AG08395 (cell line): ENCODE data around the gene PICK1.

Experiments
- DNase-seq: peaks from one replicate; pipeline ENCODE4 v3.0.0; 2012; ENCODE audit warnings: mixed read lengths, low spot score

Gene PICK1

DNA sequence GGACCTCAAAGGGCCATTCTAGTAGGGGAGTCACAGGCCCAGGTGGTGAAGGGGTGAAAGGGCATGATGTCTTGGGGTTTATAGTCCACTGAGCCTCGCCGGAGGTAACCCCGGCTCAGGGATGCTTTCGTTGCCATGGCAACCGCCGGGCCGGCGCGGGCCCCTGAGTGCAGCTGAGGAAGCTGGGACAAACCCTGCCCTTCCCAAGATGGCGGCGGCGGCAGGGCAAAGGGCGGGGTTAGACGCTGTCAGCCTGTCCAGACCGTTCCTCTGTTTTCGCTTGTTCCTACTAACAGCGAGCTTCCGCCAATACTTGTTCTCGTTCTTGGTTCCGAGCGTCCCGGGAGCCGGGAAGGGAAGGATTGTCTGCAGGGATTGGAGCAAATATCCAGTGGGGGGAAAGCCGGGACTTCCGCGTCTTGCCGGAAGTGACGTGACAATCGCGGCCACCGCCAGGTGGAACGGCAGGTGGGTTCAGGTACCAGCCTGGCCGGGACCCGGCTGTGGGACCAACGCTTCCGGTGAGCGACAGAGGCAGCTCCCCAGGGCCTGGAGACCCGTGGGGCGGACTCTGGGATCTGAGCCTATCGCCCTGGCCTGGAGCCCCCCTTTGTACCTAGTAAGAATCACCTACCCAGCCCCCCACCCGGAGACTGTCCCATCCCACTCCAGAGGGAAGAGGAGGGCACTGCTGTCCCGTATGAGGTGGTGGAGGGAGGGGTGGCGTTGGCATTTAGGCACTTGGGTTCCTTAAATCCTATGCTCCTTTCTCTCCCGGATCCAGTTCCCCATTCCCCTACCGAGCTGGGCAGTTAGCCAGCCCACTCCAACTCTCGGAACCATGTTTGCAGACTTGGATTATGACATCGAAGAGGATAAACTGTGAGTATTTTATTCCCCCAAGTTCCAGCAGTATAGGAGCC is at the start of gene PICK1:
PICK1 (plus strand) TSS at position 436 of the 923 bp plus-strand sequence; CDS start at position 842, 406 bp downstream.
- peak; percentile 96 for DNase-seq

- no peak for DNase-seq
Measured at GRCh38 chr22:38009000-38009806, 48.0 kb upstream of the PICK1 start.

- DNase-seq: no peak
Measured at GRCh38 chr22:38012604-38013072, 44.6 kb upstream of the PICK1 start.

DNA sequence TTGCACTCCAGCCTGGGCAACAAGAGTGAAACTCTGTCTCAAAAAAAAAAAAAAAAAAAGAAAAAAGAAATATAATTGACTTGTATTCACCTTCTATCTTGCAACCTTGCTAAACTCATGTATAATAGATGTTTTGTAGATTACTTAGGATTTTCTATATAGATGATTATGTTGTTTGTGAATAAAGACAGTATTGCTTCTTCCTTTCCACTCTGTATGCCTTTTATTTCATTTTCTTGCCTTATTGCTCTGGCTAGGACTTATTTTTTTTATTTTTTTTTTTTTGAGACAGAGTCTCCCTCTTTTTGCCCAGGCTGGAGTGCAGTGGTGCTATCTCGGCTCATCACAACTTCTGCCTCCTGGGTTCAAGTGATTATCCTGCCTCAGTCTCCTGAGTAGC is 43.1 kb upstream of the PICK1 start:
- no peak for DNase-seq

- DNase-seq: peak; percentile 48
Measured at GRCh38 chr22:38016182-38017151, 40.7 kb upstream of the PICK1 start.

DNA sequence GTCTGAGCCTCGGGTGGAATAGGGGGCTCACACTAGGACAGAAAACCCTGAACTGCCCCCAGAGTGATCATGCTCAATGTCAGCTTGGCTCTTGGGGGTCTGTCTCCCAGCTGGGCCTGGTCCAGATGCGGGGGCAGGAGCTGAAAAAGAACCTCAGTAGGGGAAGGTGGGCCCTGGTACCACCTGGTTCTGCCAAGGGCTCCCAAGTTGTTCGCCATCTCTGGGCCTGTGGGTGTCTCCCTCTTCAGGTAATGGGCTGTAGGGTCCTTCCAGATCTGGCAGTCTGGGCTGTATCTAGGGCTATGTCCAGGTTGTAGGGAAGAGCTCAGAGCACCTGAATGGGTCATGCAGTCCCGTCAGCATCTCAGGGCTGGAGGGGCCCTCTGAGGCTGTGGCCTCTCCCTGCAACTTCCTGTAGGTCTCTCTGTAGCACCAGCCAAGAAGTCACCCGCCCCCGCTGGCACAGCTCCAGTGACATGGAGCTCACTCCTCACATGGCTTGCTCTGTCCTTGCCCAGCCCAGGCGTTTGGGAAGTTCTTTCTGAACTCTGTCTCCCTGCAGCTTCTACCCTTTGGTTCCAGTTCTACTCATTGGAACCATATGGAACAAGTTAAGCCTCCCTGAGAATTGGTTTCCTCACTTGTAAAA is 39.8 kb upstream of the PICK1 start:
- DNase-seq: peak; percentile 62

GRCh38 chr22:38017939-38018885 is 39.0 kb upstream of the PICK1 start:
- no peak for DNase-seq

- DNase-seq: no peak
Measured at GRCh38 chr22:38018938-38019827, 38.0 kb upstream of the PICK1 start.

- DNase-seq: no peak
Measured at GRCh38 chr22:38021206-38021605, 36.0 kb upstream of the PICK1 start.

DNA sequence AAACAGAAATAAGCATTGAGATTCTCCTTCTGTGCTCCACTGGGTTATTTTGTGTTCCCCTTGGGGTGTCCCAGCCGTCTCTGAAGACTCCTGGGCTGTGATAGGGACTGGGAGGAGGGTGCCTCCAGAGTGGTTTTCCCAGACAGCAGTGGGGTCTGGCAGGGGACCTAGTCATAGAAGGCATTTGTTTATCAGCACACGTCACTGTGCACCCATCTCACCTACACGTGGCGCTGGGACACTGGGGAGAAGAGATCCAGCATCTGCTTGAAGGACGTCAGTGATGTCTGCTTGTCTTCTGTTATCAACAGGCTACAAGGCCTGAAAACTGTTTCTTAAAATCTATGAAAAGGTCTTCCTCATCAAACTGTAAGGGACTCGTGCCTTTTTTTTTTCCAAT is 34.2 kb upstream of the PICK1 start:
- no peak for DNase-seq

- DNase-seq: no peak
Measured at GRCh38 chr22:38025514-38025913, 31.7 kb upstream of the PICK1 start.

- no peak for DNase-seq
Measured at GRCh38 chr22:38026130-38027111, 30.8 kb upstream of the PICK1 start.

GRCh38 chr22:38027487-38027886 is 29.7 kb upstream of the PICK1 start:
- no peak for DNase-seq

- no peak for DNase-seq
Measured at GRCh38 chr22:38028344-38029130, 28.7 kb upstream of the PICK1 start.

GRCh38 chr22:38029370-38029769 is 27.8 kb upstream of the PICK1 start:
- no peak for DNase-seq

DNA sequence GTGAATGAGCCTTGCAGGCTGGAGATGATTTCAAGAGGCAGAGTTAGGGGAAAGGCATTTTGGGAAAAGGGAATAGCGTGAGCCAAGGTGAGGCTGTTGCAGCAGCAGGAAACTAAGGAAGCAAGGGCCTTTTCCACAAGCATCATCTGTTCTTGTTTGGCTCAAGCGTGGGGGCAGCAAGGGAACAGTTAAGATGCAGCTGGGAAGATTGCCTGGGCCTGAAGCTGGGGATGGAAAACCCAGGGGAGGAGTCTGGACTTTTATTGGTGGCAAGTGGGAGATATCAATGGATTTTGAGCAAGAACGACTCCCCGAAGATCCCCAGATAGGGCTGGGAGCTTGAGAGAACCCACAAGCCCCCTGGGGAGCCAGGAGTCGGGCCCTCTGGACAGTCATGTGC is 27.3 kb upstream of the PICK1 start:
- DNase-seq: no peak
